SH-SY5Y (cell line): ENCODE data around the gene OR1L8.

Experiments used
- GATA2 ChIP-seq: IDR thresholded peaks from 2 replicates; pipeline ENCODE4 v1.6.1; 2011; ENCODE audit warnings: mild to moderate bottlenecking, low read depth, low read length
- GATA3 ChIP-seq: IDR thresholded peaks from 2 replicates; pipeline ENCODE4 v1.6.1; 2011; ENCODE audit warnings: low read depth, mild to moderate bottlenecking, low read length, moderate library complexity

Gene OR1L8

GRCh38 chr9:122538757-122539156 lies 44.4 kb downstream of the OR1L8 start:
- TF ChIP-seq GATA3 = no peak
- no peak for TF ChIP-seq GATA2

- no peak for TF ChIP-seq GATA3
- no peak for TF ChIP-seq GATA2
Measured at GRCh38 chr9:122536134-122536533, 47.0 kb downstream of the OR1L8 start.

GRCh38 chr9:122527193-122527592 lies 56.0 kb downstream of the OR1L8 start, which contains the start of gene OR1N1:
Gene OR1N1 (minus strand): TSS chr9:122527293. CDS start chr9:122527293, 0 bp downstream.
- TF ChIP-seq GATA3 (no peak), GATA2 (no peak)

- TF ChIP-seq GATA2 (no peak), GATA3 (no peak)
Measured at GRCh38 chr9:122526602-122527001, 56.6 kb downstream of the OR1L8 start.

GRCh38 chr9:122519376-122519775 lies 63.8 kb downstream of the OR1L8 start:
- TF ChIP-seq GATA2 = no peak
- TF ChIP-seq GATA3 = no peak

GRCh38 chr9:122518841-122519240 lies 64.3 kb downstream of the OR1L8 start, which contains the start of gene OR1J4:
Gene OR1J4 (plus strand): TSS chr9:122519141. CDS start chr9:122519141, 0 bp downstream.
- TF ChIP-seq GATA2 (no peak), GATA3 (no peak)

- no peak for TF ChIP-seq GATA2
- no peak for TF ChIP-seq GATA3
Measured at GRCh38 chr9:122518226-122518625, 65.0 kb downstream of the OR1L8 start.
